Body of pancreas (tissue), 4 donors: ENCODE data around the gene PFDN2.

ENCODE experiments used
- POLR2A ChIP-seq, 3 donors: fragments of 450-650 bp; IDR thresholded peaks; one replicate each; pipeline ENCODE4 v1.6.1; 2016; ENCODE audit warnings: antibody characterized with exemption in 3 of 3, mild to moderate bottlenecking in 2 of 3
- TF ChIP-seq, protein P1 (sequence below), 7 experiments: fragments of 450-650 bp in 4 of 7; fragments of 200-600 bp in 3 of 7; sonication (generic) in 3 of 7; IDR thresholded peaks; one replicate each; pipeline ENCODE4 v1.5.1; 2016 to 2019; ENCODE audit warnings: antibody characterized with exemption in 7 of 7

DNA sequence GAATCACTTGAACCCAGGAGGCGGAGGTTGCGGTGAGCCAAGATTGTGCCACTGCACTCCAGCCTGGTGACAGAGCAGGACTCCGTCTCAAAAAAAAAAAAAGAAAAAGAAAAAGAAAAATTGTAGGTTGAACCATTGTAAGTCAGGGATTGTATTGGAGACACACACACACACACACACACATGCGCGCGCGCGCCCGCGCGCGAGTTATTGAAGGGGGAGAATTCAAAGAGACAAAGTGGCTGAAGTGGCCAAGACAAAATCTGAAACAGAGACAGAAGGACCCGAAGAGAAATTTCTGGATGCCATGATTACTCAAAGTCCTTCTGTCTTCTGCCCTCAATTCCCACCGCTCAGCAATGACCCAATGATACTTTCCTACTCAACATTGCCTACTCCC is 23.4 kb downstream of the PFDN2 start:
- TF ChIP-seq, protein P1, sequence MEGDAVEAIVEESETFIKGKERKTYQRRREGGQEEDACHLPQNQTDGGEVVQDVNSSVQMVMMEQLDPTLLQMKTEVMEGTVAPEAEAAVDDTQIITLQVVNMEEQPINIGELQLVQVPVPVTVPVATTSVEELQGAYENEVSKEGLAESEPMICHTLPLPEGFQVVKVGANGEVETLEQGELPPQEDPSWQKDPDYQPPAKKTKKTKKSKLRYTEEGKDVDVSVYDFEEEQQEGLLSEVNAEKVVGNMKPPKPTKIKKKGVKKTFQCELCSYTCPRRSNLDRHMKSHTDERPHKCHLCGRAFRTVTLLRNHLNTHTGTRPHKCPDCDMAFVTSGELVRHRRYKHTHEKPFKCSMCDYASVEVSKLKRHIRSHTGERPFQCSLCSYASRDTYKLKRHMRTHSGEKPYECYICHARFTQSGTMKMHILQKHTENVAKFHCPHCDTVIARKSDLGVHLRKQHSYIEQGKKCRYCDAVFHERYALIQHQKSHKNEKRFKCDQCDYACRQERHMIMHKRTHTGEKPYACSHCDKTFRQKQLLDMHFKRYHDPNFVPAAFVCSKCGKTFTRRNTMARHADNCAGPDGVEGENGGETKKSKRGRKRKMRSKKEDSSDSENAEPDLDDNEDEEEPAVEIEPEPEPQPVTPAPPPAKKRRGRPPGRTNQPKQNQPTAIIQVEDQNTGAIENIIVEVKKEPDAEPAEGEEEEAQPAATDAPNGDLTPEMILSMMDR (IDR thresholded peaks at IDR 0.05): no peak
- TF ChIP-seq POLR2A (IDR thresholded peaks at IDR 0.05): no peak
